ENCODE measurements around the gene FGF22. TPM values are rescaled to one million over a fixed set of nuclear protein-coding genes. Genes with fewer than 3 reads are reported as not detected.
A peak's percentile ranks its signal among the peaks of the same experiment; 100 is the strongest.

FGF22 gene
- total and polyA plus RNA-seq, 2 of the 13 experiments (the other 11 are each of a cell fraction or from before 2014, with no cell fraction given): 0.24 TPM; not detected in 1

DNA sequence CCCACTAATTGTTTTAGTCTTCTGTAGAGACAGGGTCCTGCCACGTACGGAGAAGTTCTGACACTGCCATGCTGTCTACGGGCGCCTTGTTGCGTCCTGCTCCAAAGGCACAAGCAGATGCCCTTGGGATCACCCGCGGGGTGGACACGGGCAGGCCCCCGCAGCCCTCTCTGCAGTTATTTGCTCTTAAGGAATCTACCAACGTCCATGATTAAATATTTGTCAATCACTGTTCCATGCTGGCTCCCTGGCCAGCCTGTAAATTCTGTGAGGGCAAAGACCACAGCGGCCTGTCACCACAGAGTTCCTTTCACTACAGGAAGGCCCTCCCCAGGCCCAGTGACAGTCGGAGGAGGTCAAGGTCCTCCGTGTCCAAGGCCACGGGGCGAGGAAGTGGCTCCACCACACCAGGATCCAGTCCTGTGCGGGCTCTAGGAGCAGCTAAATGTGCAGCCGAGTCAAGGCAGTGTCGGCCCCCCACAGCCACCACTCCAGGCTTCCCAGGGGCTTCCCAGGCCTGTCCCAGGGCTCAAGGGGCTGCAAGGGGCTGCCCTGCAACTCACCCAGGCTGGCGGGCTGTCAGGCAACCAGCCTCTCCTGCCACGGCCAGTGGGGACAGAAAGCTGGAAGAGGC lies 21.2 kb downstream of the FGF22 start (continued):
- TF ChIP-seq, protein P1, sequence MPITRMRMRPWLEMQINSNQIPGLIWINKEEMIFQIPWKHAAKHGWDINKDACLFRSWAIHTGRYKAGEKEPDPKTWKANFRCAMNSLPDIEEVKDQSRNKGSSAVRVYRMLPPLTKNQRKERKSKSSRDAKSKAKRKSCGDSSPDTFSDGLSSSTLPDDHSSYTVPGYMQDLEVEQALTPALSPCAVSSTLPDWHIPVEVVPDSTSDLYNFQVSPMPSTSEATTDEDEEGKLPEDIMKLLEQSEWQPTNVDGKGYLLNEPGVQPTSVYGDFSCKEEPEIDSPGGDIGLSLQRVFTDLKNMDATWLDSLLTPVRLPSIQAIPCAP (CRISPR knock-in tag; IDR thresholded peaks at IDR 0.05; ENCODE audit: low read depth): no peak; the same call in 1 of the 2 replicates
- TF ChIP-seq GABPA (IDR thresholded peaks at IDR 0.05; ENCODE audit: low read depth, low read length) (peak; percentile 49), GABPA (CRISPR knock-in tag; IDR thresholded peaks at IDR 0.05; ENCODE audit: low read depth) (peak; percentile 84), SETDB1 (CRISPR knock-in tag; IDR thresholded peaks at IDR 0.05; ENCODE audit: borderline replicate concordance) (no peak), HNRNPLL (IDR thresholded peaks at IDR 0.05; ENCODE audit: low read depth, low read length, poor library complexity, severe bottlenecking) (peak; percentile 5), ZNF567 (CRISPR knock-in tag; IDR thresholded peaks at IDR 0.05; ENCODE audit: borderline replicate concordance) (no peak), FOXA3 (CRISPR knock-in tag; IDR thresholded peaks at IDR 0.05) (peak; percentile 82), BORCS8-MEF2B (CRISPR knock-in tag; IDR thresholded peaks at IDR 0.05) (peak; percentile 67), HOMEZ (CRISPR knock-in tag; IDR thresholded peaks at IDR 0.05; ENCODE audit: low read depth) (no peak), ZNF530 (CRISPR knock-in tag; IDR thresholded peaks at IDR 0.05; ENCODE audit: low read depth) (no peak), MIXL1 (CRISPR knock-in tag; IDR thresholded peaks at IDR 0.05) (0 out of 2 replicates have a peak, but pooled peaks have one; percentile 18), HMG20B (CRISPR knock-in tag; conservative IDR thresholded peaks at IDR 0.05) (peak; percentile 92), SCMH1 (CRISPR knock-in tag; IDR thresholded peaks at IDR 0.05; ENCODE audit: borderline replicate concordance) (no peak), ZNF451 (CRISPR knock-in tag; IDR thresholded peaks at IDR 0.05) (no peak), ZNF138 (CRISPR knock-in tag; IDR thresholded peaks at IDR 0.05; ENCODE audit: low read depth) (0 out of 2 replicates have a peak, but pooled peaks have one; percentile 82), ZNF737 (CRISPR knock-in tag; IDR thresholded peaks at IDR 0.05; ENCODE audit: borderline replicate concordance) (no peak), MZF1 (CRISPR knock-in tag; IDR thresholded peaks at IDR 0.05; ENCODE audit: borderline replicate concordance) (no peak), ZNF33A (CRISPR knock-in tag; IDR thresholded peaks at IDR 0.05; ENCODE audit: borderline replicate concordance) (no peak), DNMT3B (CRISPR knock-in tag; conservative IDR thresholded peaks at IDR 0.05) (no peak), ETV5 (CRISPR knock-in tag; IDR thresholded peaks at IDR 0.05; ENCODE audit: borderline replicate concordance) (peak; percentile 88), ARNTL (CRISPR knock-in tag; IDR thresholded peaks at IDR 0.05) (no peak), ZNF678 (CRISPR knock-in tag; IDR thresholded peaks at IDR 0.05) (no peak), SIN3B (IDR thresholded peaks at IDR 0.05; ENCODE audit: low read length) (peak; percentile 58; the same call in 1 of the 2 replicates), MAX (IDR thresholded peaks at IDR 0.05) (peak; percentile 78)
- TF ChIP-seq, protein P2, sequence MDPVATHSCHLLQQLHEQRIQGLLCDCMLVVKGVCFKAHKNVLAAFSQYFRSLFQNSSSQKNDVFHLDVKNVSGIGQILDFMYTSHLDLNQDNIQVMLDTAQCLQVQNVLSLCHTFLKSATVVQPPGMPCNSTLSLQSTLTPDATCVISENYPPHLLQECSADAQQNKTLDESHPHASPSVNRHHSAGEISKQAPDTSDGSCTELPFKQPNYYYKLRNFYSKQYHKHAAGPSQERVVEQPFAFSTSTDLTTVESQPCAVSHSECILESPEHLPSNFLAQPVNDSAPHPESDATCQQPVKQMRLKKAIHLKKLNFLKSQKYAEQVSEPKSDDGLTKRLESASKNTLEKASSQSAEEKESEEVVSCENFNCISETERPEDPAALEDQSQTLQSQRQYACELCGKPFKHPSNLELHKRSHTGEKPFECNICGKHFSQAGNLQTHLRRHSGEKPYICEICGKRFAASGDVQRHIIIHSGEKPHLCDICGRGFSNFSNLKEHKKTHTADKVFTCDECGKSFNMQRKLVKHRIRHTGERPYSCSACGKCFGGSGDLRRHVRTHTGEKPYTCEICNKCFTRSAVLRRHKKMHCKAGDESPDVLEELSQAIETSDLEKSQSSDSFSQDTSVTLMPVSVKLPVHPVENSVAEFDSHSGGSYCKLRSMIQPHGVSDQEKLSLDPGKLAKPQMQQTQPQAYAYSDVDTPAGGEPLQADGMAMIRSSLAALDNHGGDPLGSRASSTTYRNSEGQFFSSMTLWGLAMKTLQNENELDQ (CRISPR knock-in tag; IDR thresholded peaks at IDR 0.05; ENCODE audit: borderline replicate concordance): no peak
- TF ChIP-seq, protein P3, sequence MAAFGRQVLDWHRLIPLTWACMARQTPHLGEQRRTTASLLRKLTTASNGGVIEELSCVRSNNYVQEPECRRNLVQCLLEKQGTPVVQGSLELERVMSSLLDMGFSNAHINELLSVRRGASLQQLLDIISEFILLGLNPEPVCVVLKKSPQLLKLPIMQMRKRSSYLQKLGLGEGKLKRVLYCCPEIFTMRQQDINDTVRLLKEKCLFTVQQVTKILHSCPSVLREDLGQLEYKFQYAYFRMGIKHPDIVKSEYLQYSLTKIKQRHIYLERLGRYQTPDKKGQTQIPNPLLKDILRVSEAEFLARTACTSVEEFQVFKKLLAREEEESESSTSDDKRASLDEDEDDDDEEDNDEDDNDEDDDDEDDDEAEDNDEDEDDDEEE (CRISPR knock-in tag; IDR thresholded peaks at IDR 0.05): 0 out of 2 replicates have a peak, but pooled peaks have one; percentile 38
